Ascending aorta (tissue), 2 donors: ENCODE measurements around the gene ZNF624. TPM values are rescaled to one million over a fixed set of nuclear protein-coding genes. Genes with fewer than 3 reads are reported as not detected.
"Not testable (repeated sequence)": the region's sequence is repeated elsewhere in the genome, so short reads cannot be mapped to it uniquely, and the experiment has no call there.

Experiments used
- DNase-seq, 2 donors: peaks; one replicate each; pipeline ENCODE4 v3.0.0-alpha.2; 2019; ENCODE audit warnings: low spot score in 2 of 2
- H3K27ac ChIP-seq, 2 donors: fragments of 200-600 bp; sonication (generic); one replicate each; pipeline ENCODE4 v1.5.1; 2016 to 2017; ENCODE audit warnings: mild to moderate bottlenecking in 1 of 2
- H3K27me3 ChIP-seq: fragments of 200-600 bp; sonication (generic); one replicate; pipeline ENCODE4 v1.5.1; 2017
- H3K36me3 ChIP-seq, 2 donors: fragments of 200-600 bp; sonication (generic); one replicate each; pipeline ENCODE4 v1.5.1; 2016
- H3K4me1 ChIP-seq, 2 donors: fragments of 200-600 bp; sonication (generic); one replicate each; pipeline ENCODE4 v1.5.1; 2016 to 2017; ENCODE audit warnings: mild to moderate bottlenecking in 1 of 2
- H3K4me3 ChIP-seq, 2 donors: fragments of 200-600 bp; sonication (generic); one replicate each; pipeline ENCODE4 v1.5.1; 2016 to 2017; ENCODE audit warnings: mild to moderate bottlenecking in 1 of 2
- H3K9me3 ChIP-seq, 2 donors: fragments of 200-600 bp; sonication (generic); one replicate each; pipeline ENCODE4 v1.5.1; 2016
- intact Hi-C: fragments of 100-400 bp; cut with DNase I; formaldehyde crosslinking; loops from one replicate; pipeline ENCODE4 v1.15.1; 2023
- total RNA-seq: library from RNA; depleted of rRNA; stranded (reverse); fragments of >200 nt; gene quantifications from one replicate; pipeline ENCODE4 v1.1.0, GENCODE V29; 2016
- TF ChIP-seq, protein P1 (sequence below), 3 experiments: fragments of 200-600 bp in 2 of 3; fragments of 450-650 bp in 1 of 3; sonication (generic) in 2 of 3; IDR thresholded peaks; one replicate each; pipeline ENCODE4 v1.5.1; 2016 to 2019; ENCODE audit warnings: antibody characterized with exemption in 3 of 3, mild to moderate bottlenecking in 1 of 3, moderate library complexity in 1 of 3

The ZNF624 gene
- 0.53 TPM for total RNA-seq

DNA sequence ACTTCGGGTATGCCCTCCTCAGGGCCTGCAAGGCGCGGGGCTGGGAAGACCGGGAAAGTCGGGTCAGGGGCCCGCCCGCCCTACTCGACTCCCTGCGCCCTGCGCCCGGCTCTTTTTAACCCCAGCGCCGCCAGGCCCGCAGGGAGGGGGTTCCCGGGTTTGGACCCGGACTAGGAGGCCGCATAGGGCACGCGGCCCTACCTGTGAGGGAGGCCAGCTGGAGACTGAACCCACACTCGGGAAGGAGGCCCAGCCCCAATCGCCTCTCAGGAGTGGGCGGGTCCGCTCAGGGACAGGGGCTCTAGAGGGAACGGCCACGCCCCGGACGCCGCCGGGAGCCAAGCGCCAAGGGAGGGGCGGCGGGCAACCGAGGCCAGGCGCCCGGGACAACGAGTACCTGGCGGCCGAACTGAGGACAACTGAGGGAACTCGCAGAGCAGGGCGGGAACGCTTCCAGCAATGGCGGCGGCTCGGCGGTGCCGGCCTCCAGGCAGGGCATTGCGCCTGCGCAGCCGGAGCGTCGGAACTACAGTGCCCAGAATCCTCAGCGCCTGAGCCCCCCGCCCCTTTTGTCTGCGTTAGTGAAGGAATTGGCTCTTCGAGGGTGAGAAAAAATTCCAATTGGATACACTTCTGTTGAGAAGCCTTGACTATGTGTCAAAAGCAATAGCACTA is at the start of gene ZNF624:
Gene ZNF624, minus strand, starts transcription at position 484 of the 675 bp plus-strand sequence.
- peak; percentile 85 to 97 for DNase-seq
- H3K4me1 ChIP-seq, result no peaks in the 10 kb centered on the region
- peak within 1 kb of the TSS; percentile 75 to 88 for H3K4me3 ChIP-seq
- no peaks in the 10 kb centered on the region for H3K9me3 ChIP-seq
- intact Hi-C loops, result no loop called here
- TF ChIP-seq, protein P1, sequence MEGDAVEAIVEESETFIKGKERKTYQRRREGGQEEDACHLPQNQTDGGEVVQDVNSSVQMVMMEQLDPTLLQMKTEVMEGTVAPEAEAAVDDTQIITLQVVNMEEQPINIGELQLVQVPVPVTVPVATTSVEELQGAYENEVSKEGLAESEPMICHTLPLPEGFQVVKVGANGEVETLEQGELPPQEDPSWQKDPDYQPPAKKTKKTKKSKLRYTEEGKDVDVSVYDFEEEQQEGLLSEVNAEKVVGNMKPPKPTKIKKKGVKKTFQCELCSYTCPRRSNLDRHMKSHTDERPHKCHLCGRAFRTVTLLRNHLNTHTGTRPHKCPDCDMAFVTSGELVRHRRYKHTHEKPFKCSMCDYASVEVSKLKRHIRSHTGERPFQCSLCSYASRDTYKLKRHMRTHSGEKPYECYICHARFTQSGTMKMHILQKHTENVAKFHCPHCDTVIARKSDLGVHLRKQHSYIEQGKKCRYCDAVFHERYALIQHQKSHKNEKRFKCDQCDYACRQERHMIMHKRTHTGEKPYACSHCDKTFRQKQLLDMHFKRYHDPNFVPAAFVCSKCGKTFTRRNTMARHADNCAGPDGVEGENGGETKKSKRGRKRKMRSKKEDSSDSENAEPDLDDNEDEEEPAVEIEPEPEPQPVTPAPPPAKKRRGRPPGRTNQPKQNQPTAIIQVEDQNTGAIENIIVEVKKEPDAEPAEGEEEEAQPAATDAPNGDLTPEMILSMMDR (IDR thresholded peaks at IDR 0.05), result no peak
- H3K27ac ChIP-seq, result peak within 1 kb of the TSS; percentile 91 to 95
- no peaks in the 10 kb centered on the region for H3K27me3 ChIP-seq
- H3K36me3 ChIP-seq, result no peaks in the 10 kb centered on the region

DNA sequence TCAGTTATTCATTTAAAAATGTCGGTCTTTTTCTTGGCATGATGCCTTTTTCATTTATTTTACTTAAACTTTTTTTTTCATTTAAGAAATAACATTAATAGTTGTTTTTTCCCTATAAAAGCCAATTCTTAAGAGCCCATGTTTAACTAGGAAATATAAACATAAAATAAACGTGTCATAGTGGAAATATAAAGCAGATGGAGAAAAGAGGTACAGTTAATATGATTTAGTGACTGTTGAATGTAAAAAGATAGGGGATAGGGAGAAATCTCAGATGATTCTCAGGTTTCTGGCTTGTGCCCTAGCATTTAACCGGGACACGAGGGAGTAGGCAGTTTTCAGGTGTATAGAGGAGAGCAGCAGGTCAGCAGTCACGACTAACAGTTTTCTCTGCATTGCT is 44.0 kb upstream of the ZNF624 start:
- H3K4me1 ChIP-seq, H3K27ac ChIP-seq, H3K9me3 ChIP-seq, H3K27me3 ChIP-seq, DNase-seq, intact Hi-C loops, H3K36me3 ChIP-seq, H3K4me3 ChIP-seq: not testable (repeated sequence)

DNA sequence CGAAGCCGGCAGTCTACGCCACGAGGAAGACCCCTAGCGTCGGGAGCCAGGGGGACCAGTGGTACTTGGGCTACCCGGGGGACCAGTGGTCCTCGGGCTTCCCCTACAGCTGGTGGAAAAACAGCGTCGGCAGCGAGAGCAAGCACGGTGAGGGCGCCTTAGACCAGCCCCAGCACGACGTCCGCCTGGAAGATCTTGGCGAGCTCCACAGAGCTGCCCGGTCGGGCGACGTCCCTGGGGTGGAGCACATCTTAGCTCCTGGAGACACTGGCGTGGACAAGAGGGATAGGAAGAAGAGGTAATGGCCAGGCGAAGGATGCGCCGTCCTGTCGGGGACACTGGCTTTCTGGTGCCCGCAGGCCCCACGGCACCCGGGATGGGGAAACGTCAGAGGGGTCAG is 36.8 kb upstream of the ZNF624 start:
- H3K4me1 ChIP-seq, DNase-seq, H3K9me3 ChIP-seq, H3K27me3 ChIP-seq, H3K27ac ChIP-seq, H3K36me3 ChIP-seq, intact Hi-C loops: not testable (repeated sequence)
- H3K4me3 ChIP-seq, result peak overlapping the region in 1 of 2 donors; percentile 20

DNA sequence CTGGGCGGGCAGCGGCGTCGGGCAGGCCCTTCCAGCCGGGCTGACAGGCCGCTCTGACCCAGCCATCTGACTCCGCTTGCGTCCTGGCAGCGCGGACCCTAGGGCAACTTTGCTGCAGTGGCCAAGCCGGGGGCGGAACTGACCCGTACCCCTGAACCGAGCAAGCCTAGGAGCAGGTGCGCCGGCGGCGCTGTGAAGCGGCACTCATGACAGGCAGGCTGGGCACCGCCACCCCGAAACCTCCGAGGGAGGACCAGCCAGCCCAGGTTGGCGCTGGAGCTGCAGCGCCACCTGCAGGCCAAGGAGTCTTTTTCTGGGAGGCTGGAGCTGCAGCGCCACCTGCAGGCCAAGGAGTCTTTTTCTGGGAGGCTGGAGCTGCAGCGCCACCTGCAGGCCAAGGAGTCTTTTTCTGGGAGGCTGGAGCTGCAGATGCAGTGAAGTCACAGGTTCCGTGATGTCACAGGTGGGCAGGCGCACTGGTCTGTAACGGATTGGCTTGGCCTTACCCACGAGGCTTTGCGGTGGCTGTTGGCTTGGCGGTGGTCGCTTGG is 36.2 kb upstream of the ZNF624 start, which contains the start of gene CCDC144A:
Gene CCDC144A, plus strand, starts transcription at position 511 of the 551 bp plus-strand sequence. CDS start 160 bp downstream, outside the sequence.
- intact Hi-C loops, H3K9me3 ChIP-seq, H3K36me3 ChIP-seq, DNase-seq, H3K27ac ChIP-seq, H3K27me3 ChIP-seq, H3K4me1 ChIP-seq: not testable (repeated sequence)
- TF ChIP-seq, protein P1 (IDR thresholded peaks at IDR 0.05), result peak; percentile 23 to 57 (median 26)
- H3K4me3 ChIP-seq, result peak within 1 kb of the TSS in 1 of 2 donors; percentile 20

DNA sequence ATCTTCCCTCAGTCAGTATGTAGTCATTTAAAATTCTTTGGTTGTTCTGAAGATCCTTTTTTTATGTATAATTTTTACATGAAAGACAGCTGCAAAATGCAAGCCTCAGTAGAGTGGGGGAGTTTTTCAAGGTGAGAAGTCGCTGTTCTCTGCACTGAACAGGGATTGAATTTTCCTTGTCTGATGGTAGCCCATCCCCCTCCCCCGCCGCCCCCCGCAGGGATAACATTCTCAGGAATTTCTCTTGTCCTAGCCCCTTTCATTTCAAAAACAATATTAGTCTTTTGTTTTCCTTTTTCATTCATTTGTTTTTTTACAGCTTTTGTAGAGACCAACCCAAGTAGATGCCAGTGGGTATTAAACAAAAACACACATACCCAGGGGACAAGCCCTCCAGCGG is 33.5 kb upstream of the ZNF624 start:
- DNase-seq, H3K4me3 ChIP-seq, H3K27me3 ChIP-seq, H3K4me1 ChIP-seq, H3K27ac ChIP-seq, H3K9me3 ChIP-seq, intact Hi-C loops, H3K36me3 ChIP-seq: not testable (repeated sequence)

DNA sequence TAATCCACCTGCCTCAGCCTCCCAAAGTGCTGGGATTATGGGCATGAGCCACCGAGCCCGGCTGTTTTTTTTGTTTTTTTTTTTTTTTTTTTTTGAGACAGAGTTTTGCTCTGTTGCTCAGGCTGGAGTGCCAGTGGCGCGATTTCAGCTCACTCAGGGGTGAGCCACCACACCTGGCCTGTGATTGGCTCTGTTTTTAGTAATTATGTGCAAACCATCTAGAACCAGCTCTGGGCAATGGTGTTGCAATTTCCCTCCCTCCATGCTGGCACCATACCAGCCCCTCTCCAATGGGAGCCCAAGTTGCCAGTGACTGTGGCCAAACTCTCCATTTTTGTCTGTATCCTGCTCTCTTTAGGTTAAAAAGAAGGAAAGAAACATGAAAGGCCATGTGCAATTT is 32.4 kb upstream of the ZNF624 start:
- H3K27me3 ChIP-seq, H3K9me3 ChIP-seq, H3K4me3 ChIP-seq, H3K36me3 ChIP-seq, H3K4me1 ChIP-seq, DNase-seq, H3K27ac ChIP-seq, intact Hi-C loops: not testable (repeated sequence)

GRCh38 chr17:16683290-16684138 is 29.9 kb upstream of the ZNF624 start:
- intact Hi-C loops, result not testable (repeated sequence)

More at GRCh38 chr17:16683290-16684138, 29.9 kb upstream of the ZNF624 start:
- not testable (repeated sequence) for H3K27me3 ChIP-seq, DNase-seq, H3K9me3 ChIP-seq, H3K36me3 ChIP-seq, H3K4me1 ChIP-seq, H3K27ac ChIP-seq
- H3K4me3 ChIP-seq, result peak overlapping the region in 1 of 2 donors; percentile 38
